ENCODE measurements around the gene TMEM119. TPM values are rescaled to one million over a fixed set of nuclear protein-coding genes. Genes with fewer than 3 reads are reported as not detected.

TMEM119 gene
- total and polyA plus RNA-seq, 2 experiments from 2014 or later = 54.4 to 69.7 TPM

GRCh38 chr12:108638997-108639822 is 41.3 kb upstream of the TMEM119 start:
- no peak for DNase-seq (ENCODE audit: low spot score)

GRCh38 chr12:108638141-108638827 is 40.4 kb upstream of the TMEM119 start:
- no peak for TF ChIP-seq CTCF (IDR thresholded peaks at IDR 0.05; ENCODE audit: poor library complexity)
- no peak for TF ChIP-seq EZH2 (IDR thresholded peaks at IDR 0.05; ENCODE audit: borderline replicate concordance)
- no peak for TF ChIP-seq EZH2phosphoT487 (IDR thresholded peaks at IDR 0.05; ENCODE audit: low read depth, severe bottlenecking, unreplicated experiment)
- Histone ChIP-seq H2AFZ (no peak overlapping the region), H3K4me1 (ENCODE audit: insufficient read depth) (peaks cover 9% of the 10 kb centered on the region), H3K9me3 (ENCODE audit: low read depth) (no peaks in the 10 kb centered on the region), H4K20me1 (ENCODE audit: insufficient read depth, poor library complexity, severe bottlenecking) (no peaks in the 10 kb centered on the region), H3K4me2 (no peak overlapping the region), H3K79me2 (no peaks in the 10 kb centered on the region), H3K9me2 (replicated peaks; ENCODE audit: insufficient read depth) (no peaks in the 10 kb centered on the region), H3K27me3 (no peaks in the 10 kb centered on the region), H3K4me3 (no peak overlapping the region), H3K36me3 (replicated peaks; ENCODE audit: insufficient read depth, low read depth) (no peaks in the 10 kb centered on the region), H3K27ac (peak overlapping the region; percentile 37)
- DNase-seq (ENCODE audit: low spot score) = no peak
- WGBS (ENCODE audit: low lambda C conversion rate, missing lambda C conversion rate) = 53% methylated on average over 18 of the region's 18 CpGs

More at GRCh38 chr12:108638997-108639822, 41.3 kb upstream of the TMEM119 start:
- Histone ChIP-seq H3K4me3 (no peak overlapping the region), H3K9me3 (ENCODE audit: low read depth) (no peaks in the 10 kb centered on the region), H3K4me2 (no peak overlapping the region), H3K79me2 (no peaks in the 10 kb centered on the region), H3K27ac (no peak overlapping the region), H4K20me1 (ENCODE audit: insufficient read depth, poor library complexity, severe bottlenecking) (no peaks in the 10 kb centered on the region), H3K9me2 (replicated peaks; ENCODE audit: insufficient read depth) (no peaks in the 10 kb centered on the region), H3K4me1 (ENCODE audit: insufficient read depth) (peaks cover 9% of the 10 kb centered on the region), H3K27me3 (no peaks in the 10 kb centered on the region), H2AFZ (no peak overlapping the region), H3K36me3 (replicated peaks; ENCODE audit: insufficient read depth, low read depth) (no peaks in the 10 kb centered on the region)
- TF ChIP-seq CTCF (IDR thresholded peaks at IDR 0.05; ENCODE audit: poor library complexity) = no peak
- 91% methylated on average over 11 of the region's 11 CpGs for WGBS (ENCODE audit: low lambda C conversion rate, missing lambda C conversion rate)

GRCh38 chr12:108637222-108637971 is 39.5 kb upstream of the TMEM119 start:
- H3K4me3 ChIP-seq = no peak overlapping the region
- H3K36me3 ChIP-seq (replicated peaks; ENCODE audit: insufficient read depth, low read depth) = no peaks in the 10 kb centered on the region
- no peaks in the 10 kb centered on the region for H3K79me2 ChIP-seq
- H3K9me2 ChIP-seq (replicated peaks; ENCODE audit: insufficient read depth) = no peaks in the 10 kb centered on the region
- H4K20me1 ChIP-seq (ENCODE audit: insufficient read depth, poor library complexity, severe bottlenecking) = no peaks in the 10 kb centered on the region
- no peak for TF ChIP-seq EZH2 (IDR thresholded peaks at IDR 0.05; ENCODE audit: borderline replicate concordance)
- TF ChIP-seq EZH2phosphoT487 (IDR thresholded peaks at IDR 0.05; ENCODE audit: low read depth, severe bottlenecking, unreplicated experiment) = no peak
- WGBS (ENCODE audit: low lambda C conversion rate, missing lambda C conversion rate) = 76% methylated on average over 7 of the region's 7 CpGs
- no peak for DNase-seq (ENCODE audit: low spot score)
- H3K9me3 ChIP-seq (ENCODE audit: low read depth) = no peaks in the 10 kb centered on the region
- peaks cover 9% of the 10 kb centered on the region for H3K4me1 ChIP-seq (ENCODE audit: insufficient read depth)
- H2AFZ ChIP-seq = no peak overlapping the region
- no peak overlapping the region for H3K4me2 ChIP-seq
- H3K27ac ChIP-seq = no peak overlapping the region
- H3K27me3 ChIP-seq = no peaks in the 10 kb centered on the region
